HepG2 (cell line): Measurements from ENCODE around the gene PRR14. TPM values are rescaled to one million over a fixed set of nuclear protein-coding genes. Genes with fewer than 3 reads are reported as not detected.

Experiments used
- ADNP ChIP-seq: sonication (generic); formaldehyde crosslinking; IDR thresholded peaks from 2 replicates; pipeline ENCODE4 v1.4.0; 2020; ENCODE audit warnings: missing genetic modification reagents
- ARNTL ChIP-seq: sonication (generic); formaldehyde crosslinking; IDR thresholded peaks from 2 replicates; pipeline ENCODE4 v1.4.0; 2020; ENCODE audit warnings: mild to moderate bottlenecking, missing genetic modification reagents
- DPF2 ChIP-seq: sonication (generic); formaldehyde crosslinking; IDR thresholded peaks from 2 replicates; pipeline ENCODE4 v1.4.0; 2020; ENCODE audit warnings: mild to moderate bottlenecking, low read depth, missing genetic modification reagents, borderline replicate concordance
- HINFP ChIP-seq: sonication (generic); formaldehyde crosslinking; IDR thresholded peaks from 2 replicates; pipeline ENCODE4 v1.4.0; 2020; ENCODE audit warnings: low read depth, mild to moderate bottlenecking, missing genetic modification reagents
- HNRNPUL1 ChIP-seq: fragments of 200-400 bp; formaldehyde crosslinking; IDR thresholded peaks from 2 replicates; pipeline ENCODE4 v1.6.1; 2017; ENCODE audit warnings: low read depth, mild to moderate bottlenecking, low read length, moderate library complexity
- JUN ChIP-seq: sonication (generic); formaldehyde crosslinking; IDR thresholded peaks from 2 replicates; pipeline ENCODE4 v1.4.0; 2020; ENCODE audit warnings: mild to moderate bottlenecking, missing genetic modification reagents
- JUND ChIP-seq: sonication (generic); formaldehyde crosslinking; IDR thresholded peaks from 2 replicates; pipeline ENCODE4 v1.8.0; 2022; ENCODE audit warnings: mild to moderate bottlenecking, missing genetic modification reagents
- KDM5B ChIP-seq: sonication (generic); formaldehyde crosslinking; IDR thresholded peaks from 2 replicates; pipeline ENCODE4 v1.4.0; 2020; ENCODE audit warnings: missing genetic modification reagents, mild to moderate bottlenecking, borderline replicate concordance
- MLX ChIP-seq: IDR thresholded peaks from 2 replicates; pipeline ENCODE4 v1.6.1; 2016
- MTA1 ChIP-seq: sonication (generic); formaldehyde crosslinking; IDR thresholded peaks from 2 replicates; pipeline ENCODE4 v1.4.0; 2020; ENCODE audit warnings: missing genetic modification reagents, mild to moderate bottlenecking, borderline replicate concordance
- MXD3 ChIP-seq: IDR thresholded peaks from 2 replicates; pipeline ENCODE4 v1.6.1; 2016; ENCODE audit warnings: mild to moderate bottlenecking, missing biosample characterization, missing genetic modification reagents
- PAWR ChIP-seq: sonication (generic); formaldehyde crosslinking; IDR thresholded peaks from 2 replicates; pipeline ENCODE4 v1.4.0; 2020; ENCODE audit warnings: missing genetic modification reagents, mild to moderate bottlenecking, borderline replicate concordance
- PRDM15 ChIP-seq: sonication (generic); formaldehyde crosslinking; IDR thresholded peaks from 2 replicates; pipeline ENCODE4 v1.4.0; 2020; ENCODE audit warnings: missing genetic modification reagents
- RFX5 ChIP-seq: IDR thresholded peaks from 2 replicates; pipeline ENCODE4 v1.6.1; 2011; ENCODE audit warnings: low read depth, low read length, improper control_type of control experiment
- SALL2 ChIP-seq: sonication (generic); formaldehyde crosslinking; IDR thresholded peaks from 2 replicates; pipeline ENCODE4 v1.8.1; 2023; ENCODE audit warnings: mild to moderate bottlenecking, missing genetic modification reagents, inconsistent platforms
- STAG1 ChIP-seq: sonication (generic); formaldehyde crosslinking; IDR thresholded peaks from 2 replicates; pipeline ENCODE4 v1.4.0; 2020; ENCODE audit warnings: missing genetic modification reagents
- ZBTB33 ChIP-seq: sonication (generic); formaldehyde crosslinking; IDR thresholded peaks from 2 replicates; pipeline ENCODE4 v1.4.0; 2020; ENCODE audit warnings: missing genetic modification reagents
- ZNF235 ChIP-seq: sonication (generic); formaldehyde crosslinking; IDR thresholded peaks from 2 replicates; pipeline ENCODE4 v1.8.1; 2023; ENCODE audit warnings: mild to moderate bottlenecking, missing genetic modification reagents, borderline replicate concordance
- ZNF354B ChIP-seq: sonication (generic); formaldehyde crosslinking; IDR thresholded peaks from 2 replicates; pipeline ENCODE4 v1.8.0; 2022; ENCODE audit warnings: mild to moderate bottlenecking, missing genetic modification reagents
- ZNF484 ChIP-seq: sonication (generic); formaldehyde crosslinking; IDR thresholded peaks from 2 replicates; pipeline ENCODE4 v1.5.1; 2020; ENCODE audit warnings: mild to moderate bottlenecking, low read depth, missing genetic modification reagents, borderline replicate concordance
- ZNF563 ChIP-seq: sonication (generic); formaldehyde crosslinking; IDR thresholded peaks from 2 replicates; pipeline ENCODE4 v1.8.0; 2022; ENCODE audit warnings: mild to moderate bottlenecking, moderate library complexity, missing genetic modification reagents
- polyA plus RNA-seq, 8 experiments: library from polyadenylated mRNA; depleted of rRNA in 3 of 8; stranded (reverse) in 7 of 8; unstranded in 1 of 8; fragments of >200 nt; fragmentation: Illumina TruSeq in 4 of 8; extraction: Trizol in 4 of 8; gene quantifications; 2 replicates each; pipeline versions ENCODE4 v1.2.1 to v1.2.3, GENCODE V29; 2011 to 2016; ENCODE audit warnings: low read depth in 4 of 8, missing spikeins in 1 of 8, mixed read lengths in 1 of 8; ENCODE audit not compliant: insufficient read depth in 1 of 8
- total RNA-seq, 5 experiments: library from RNA; depleted of rRNA; stranded (reverse); fragments of >200 nt; fragmentation: Illumina TruSeq; extraction: Trizol; gene quantifications; 2 replicates each; pipeline ENCODE4 v1.2.3, GENCODE V29; 2016; ENCODE audit warnings: low read depth in 1 of 5

PRR14 gene
- total and polyA plus RNA-seq, 2 of the 13 experiments (the other 11 are each of a cell fraction or from before 2014, with no cell fraction given), result 8.4 to 11.0 TPM

- TF ChIP-seq PRDM15, result peak; percentile 81; the same call in 1 of the 2 replicates
- peak; percentile 3; the same call in 1 of the 2 replicates for TF ChIP-seq ZBTB33 (CRISPR knock-in tag)
- no peak for TF ChIP-seq DPF2
- TF ChIP-seq JUND (CRISPR knock-in tag), result 0 out of 2 replicates have a peak, but pooled peaks have one; percentile 44
- no peak for TF ChIP-seq ZNF484 (CRISPR knock-in tag)
- 0 out of 2 replicates have a peak, but pooled peaks have one; percentile 51 for TF ChIP-seq ARNTL (CRISPR knock-in tag)
- TF ChIP-seq STAG1 (CRISPR knock-in tag), result no peak
- peak; percentile 90 for TF ChIP-seq ZNF563 (CRISPR knock-in tag)
- TF ChIP-seq ZNF235 (CRISPR knock-in tag), result peak; percentile 77; the same call in 1 of the 2 replicates
- 0 out of 2 replicates have a peak, but pooled peaks have one; percentile 43 for TF ChIP-seq MXD3 (CRISPR knock-in tag)
- 0 out of 2 replicates have a peak, but pooled peaks have one; percentile 68 for TF ChIP-seq PAWR
- no peak for TF ChIP-seq SALL2 (CRISPR knock-in tag)
- TF ChIP-seq ZNF354B (CRISPR knock-in tag), result no peak
- no peak for TF ChIP-seq MLX (CRISPR knock-in tag)
- 0 out of 2 replicates have a peak, but pooled peaks have one; percentile 58 for TF ChIP-seq JUN (CRISPR knock-in tag)
- peak; percentile 62; the same call in 1 of the 2 replicates for TF ChIP-seq HINFP (CRISPR knock-in tag)
- no peak for TF ChIP-seq HNRNPUL1
- peak; percentile 84; the same call in 1 of the 2 replicates for TF ChIP-seq MTA1 (CRISPR knock-in tag)
- TF ChIP-seq ADNP (CRISPR knock-in tag), result no peak; the same call in 1 of the 2 replicates
- no peak for TF ChIP-seq RFX5
- TF ChIP-seq KDM5B (CRISPR knock-in tag), result 0 out of 2 replicates have a peak, but pooled peaks have one; percentile 21
Observed at GRCh38 chr16:30650369-30651123, at the start of gene PRR14 (continued).
